Measurements from ENCODE around the gene NPTXR.
"Not testable (repeated sequence)": the region's sequence is repeated elsewhere in the genome, so short reads cannot be mapped to it uniquely, and the experiment has no call there.

The NPTXR gene

DNA sequence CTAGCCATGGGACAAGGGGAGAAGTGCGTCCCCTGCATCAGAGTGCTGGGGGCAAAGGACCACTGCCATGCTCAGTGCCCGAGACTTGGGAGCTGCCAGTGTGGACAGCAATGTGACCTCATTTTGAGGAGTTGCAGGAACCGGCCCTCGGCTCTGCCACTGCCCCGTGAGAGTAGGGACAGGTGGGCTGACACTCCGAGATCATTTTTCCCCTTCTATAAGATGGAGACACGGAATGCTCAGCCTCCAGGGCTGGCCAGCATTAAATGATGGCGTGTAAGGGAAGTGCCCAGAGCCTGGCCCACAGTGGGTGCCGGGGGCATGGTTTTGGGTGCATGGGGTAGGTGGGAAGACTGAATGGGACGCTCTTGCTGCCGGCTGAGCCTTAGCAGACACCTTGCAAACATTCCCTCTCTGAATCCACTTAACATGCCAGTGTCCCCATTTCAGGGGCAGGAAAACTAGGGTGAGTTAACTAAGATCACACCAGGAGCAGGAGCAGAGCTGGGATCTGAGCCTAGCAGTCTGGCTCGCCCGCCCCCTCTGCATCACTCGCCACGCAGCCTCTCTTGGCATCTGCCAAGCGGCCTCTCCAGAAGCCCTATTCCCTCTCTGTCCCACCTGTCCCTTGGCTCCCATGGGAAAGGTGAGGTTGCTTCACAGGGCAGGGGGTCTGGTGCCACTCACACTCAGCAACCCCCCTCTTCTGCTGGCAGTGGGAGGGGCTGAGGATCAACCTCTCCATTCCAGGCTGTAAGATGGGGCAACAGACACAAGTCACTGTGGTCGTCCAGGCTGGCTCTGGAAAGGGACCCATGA, 13.6 kb downstream of the NPTXR start:
- DNase-seq, result peak; percentile 23

DNA sequence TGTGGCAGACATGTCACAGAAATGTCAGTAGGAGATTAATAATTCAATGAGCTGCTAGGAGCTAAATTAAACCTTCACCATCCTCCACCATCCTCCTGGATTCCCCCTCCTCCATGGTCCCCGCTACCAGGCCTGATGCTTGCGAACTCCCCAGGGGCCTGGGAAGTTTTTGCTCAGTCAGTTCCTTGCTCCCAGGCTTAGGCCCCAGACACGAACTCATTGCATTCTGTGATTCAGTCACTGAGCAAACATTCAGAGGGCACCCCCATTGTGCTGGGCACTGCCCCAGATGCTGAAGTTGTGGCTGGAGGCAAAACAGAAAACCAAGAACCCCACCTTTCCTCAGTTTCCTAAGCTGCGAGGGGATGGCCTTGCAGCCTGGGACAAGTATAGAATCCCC, 14.3 kb downstream of the NPTXR start:
- no peak for DNase-seq

- no peak for DNase-seq
These were observed 15.1 kb downstream of the NPTXR start for GRCh38 chr22:38828616-38829205.

DNA sequence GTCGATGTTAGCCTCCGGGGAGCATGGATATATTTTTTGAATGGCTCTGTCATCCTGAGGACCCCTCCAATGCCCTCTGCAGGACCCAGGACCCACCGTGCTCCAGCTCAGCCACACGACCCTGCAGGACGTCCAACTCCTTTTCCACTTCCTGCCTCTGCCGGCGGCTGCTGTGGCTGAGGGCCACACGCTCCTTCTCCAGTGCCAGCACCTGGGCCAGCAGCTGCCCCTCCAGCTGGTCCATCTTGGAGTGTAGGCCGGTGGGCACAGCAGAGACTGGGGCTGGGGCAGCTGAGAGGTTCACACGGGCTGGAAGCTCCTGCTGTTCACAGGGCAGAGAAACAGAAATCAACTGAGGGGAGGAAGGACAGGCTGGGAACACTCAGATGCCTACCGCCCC, 15.6 kb downstream of the NPTXR start:
- DNase-seq, result no peak

GRCh38 chr22:38827510-38827909, 16.3 kb downstream of the NPTXR start:
- no peak for DNase-seq

- DNase-seq, result no peak
These were observed 17.0 kb downstream of the NPTXR start for GRCh38 chr22:38826801-38827200.

DNA sequence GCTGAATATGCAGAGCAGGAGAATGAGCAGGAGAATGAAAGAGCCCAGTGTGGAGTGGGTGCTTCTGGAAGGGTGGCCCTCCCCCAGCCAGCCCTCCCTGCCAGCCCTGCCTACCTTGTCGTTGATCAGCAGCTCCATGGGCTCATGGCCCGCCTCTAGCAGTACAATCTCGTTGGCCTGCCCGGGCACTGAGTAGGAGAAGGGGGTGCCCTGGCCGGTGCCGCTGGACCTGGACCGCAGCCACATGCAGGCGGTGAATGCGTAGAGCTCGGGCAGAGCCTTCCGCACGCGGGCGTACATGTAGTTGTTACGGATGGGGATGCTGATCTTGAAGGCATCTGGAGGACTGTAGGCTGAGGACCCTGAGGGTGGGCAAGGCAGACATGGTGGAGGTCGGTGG, 17.4 kb downstream of the NPTXR start:
- DNase-seq, result no peak

DNA sequence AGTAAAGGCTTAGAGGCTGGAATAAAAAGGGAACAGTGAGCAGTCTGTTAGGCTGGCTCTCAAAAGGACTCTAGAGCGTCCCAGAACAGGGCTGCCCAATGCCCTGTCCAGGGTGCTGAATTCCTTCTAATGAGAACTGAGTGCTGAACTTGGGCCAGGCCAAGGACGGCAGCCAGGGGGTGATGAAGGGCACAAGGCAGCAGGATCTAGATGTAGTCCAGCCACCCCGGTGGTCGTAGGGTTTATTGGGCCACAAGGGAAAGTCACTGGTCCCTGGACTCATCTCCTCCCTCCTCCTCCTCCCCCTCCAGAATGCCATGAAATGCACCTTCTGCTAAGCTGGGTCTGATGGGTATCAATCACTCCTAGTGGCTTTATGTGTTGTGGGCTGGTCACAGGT, 19.2 kb downstream of the NPTXR start:
- DNase-seq, result no peak

GRCh38 chr22:38823637-38824036, 20.2 kb downstream of the NPTXR start:
- DNase-seq, result no peak

DNA sequence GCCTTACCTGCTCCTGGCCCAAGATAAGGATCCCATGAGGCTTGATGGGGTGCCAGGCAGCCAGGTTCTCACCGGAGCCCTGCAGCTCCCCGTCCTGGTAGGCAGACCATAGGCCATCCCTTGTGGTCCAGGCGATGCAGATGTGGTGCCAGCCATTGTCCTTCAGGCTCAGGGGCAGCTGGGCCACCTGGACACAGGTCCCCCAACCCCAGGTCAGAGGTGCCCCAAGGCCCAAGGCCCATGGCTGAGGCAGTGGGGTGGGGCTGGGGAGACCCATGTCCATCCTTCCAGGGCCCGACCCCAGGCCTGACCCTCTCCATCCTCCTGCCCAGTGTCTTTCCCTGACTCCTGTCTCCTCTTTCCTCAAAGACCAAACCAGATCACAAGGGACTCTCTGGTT, 20.8 kb downstream of the NPTXR start:
- DNase-seq, result no peak

DNA sequence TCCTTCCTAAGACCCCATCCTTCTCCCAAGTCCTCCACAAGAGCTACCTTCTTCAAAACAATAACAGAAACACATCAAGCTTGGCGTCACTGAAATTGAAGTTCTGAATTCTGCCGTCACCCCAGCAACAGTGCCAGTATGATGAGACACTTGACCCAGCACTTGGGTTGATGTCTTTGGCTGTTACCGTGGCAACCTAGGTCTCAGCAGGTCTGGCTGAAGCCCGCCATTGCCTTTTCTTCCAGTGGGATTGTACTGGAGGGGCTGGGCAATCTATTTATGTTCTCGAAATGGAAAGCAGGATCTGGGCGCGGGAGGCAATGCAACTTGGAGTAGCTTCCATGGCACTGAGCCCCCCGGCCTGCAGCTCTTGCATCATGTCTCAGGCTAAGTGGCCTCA, 23.8 kb downstream of the NPTXR start:
- no peak for DNase-seq

- no peak for DNase-seq
These were observed 24.4 kb downstream of the NPTXR start for GRCh38 chr22:38819387-38819940.

DNA sequence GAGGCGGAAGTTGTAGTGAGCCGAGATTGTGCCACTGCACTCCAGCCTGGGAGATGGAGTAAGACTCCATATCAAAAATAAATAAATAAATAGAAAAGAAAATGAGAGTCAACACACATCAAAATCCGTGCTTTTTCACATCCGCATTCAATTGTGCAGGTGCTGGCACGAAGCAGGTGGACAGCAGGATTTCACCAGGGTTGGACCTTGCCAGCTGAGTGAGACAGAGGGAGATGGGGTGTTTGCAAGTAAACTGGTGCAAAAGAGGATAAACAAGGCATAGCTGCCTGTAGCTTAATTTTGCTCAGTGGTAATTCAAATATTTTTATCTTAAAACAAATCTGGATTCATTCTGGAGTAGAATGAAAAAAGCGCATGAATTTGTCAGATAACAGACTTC, 26.6 kb downstream of the NPTXR start:
- DNase-seq, result no peak

GRCh38 chr22:38815842-38816241, 28.0 kb downstream of the NPTXR start:
- no peak for DNase-seq

DNA sequence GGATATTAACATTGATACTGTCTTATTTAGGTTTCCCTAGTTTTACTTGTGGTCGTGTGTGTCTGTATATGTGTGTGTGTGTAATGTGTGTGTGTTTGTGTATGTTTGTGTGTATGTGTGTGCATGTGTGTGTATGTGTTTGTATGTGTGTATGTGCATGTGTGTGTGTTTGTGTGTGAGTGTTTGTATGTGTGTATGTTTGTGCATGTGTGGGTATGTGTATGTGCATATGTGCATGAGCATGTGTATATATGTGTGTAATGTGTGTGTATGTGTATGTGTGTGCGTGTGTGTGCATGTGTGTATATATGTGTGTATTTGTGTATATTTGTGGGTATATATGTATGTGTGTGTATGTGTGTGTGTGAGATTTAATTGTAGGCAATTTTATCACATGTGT, 32.6 kb downstream of the NPTXR start:
- no peak for DNase-seq

DNA sequence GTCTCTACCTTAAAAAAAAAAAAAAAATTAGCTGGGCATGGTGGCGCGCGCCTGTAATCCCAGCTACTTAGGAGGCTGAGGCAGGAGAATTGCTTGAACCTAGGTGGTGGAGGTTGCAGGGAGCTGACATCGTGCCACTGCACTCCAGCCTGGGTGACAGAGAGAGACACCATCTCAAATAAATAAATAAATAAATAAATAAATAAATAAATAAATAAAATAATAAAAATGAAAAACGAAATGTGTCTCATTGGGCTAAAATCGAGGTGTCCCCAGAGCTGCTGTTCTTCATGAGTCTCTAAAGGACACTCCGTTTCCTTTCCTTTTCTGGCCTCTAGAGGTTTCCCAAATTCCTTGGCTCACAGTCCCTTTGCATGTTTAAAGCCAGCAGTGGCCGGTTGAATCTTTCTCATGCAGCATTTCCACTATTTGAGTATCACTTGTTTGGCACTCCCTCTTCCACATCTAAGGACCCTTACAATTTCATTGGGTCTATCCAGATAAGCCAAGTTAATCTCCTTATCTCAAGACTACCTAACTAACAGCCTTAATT, 38.7 kb downstream of the NPTXR start:
- not testable (repeated sequence) for DNase-seq

DNA sequence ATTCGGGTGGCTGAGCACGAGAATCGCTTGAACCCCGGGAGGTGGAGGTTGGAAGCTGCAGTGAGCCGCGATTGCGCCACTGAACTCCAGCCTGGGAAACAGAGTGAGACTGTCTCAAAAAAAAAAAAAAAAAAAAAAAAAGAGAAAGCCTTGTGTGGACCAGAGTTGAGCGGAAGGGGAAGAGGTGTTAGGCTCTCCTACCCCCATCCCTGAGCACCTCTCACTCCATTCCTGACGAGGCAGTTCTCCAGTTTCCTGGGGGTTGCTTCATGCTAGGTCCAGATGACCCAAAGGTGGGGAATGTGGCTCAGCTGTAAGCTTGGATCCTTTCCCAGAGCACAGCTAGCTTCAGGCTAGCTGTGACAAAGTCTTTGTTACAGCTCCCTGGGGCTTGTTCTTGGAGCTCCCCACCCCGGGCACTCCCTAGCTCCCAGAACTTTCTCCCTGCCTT, 41.1 kb downstream of the NPTXR start:
- DNase-seq, result peak; percentile 16

- no peak for DNase-seq
These were observed 44.4 kb downstream of the NPTXR start for GRCh38 chr22:38799265-38800002.

- DNase-seq, result no peak
These were observed 45.3 kb downstream of the NPTXR start for GRCh38 chr22:38798496-38798895.

DNA sequence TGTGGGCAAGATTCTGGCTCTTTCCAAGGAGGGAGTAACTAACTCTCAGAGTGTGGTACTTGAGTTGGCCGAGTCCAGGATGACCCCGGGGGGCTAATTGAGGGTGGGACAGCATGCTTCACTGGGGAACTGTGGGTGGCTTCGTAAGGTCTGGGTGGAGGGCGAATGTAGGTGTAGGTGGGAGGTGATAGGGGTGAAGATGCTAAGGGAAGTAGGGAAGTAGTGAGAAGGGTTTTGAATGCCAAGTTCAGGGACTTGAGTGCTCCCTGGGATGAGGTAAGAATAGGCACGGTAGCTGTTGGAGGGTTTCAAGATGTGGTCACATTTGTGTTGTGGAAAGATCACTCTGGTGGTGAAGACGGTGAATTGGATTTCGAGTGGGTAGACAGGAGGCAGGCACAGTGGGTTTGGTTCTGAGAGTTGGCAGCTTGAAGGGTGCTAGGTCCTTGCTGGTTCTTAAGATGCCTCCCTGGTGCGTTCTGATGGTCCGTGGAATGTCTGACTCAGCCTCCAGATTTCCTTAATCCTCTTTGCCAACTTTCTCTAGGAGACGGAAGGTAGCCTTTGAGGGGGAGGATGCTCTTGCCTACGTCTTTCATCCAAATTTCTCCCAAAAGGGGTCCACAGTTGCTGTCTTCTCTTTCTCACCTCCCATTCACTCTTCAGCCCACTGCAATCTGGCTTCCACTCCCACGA, 47.4 kb downstream of the NPTXR start:
- DNase-seq, result no peak

GRCh38 chr22:38795569-38795968, 48.3 kb downstream of the NPTXR start:
- DNase-seq, result no peak

GRCh38 chr22:38793721-38794466, 49.9 kb downstream of the NPTXR start, which contains the start of gene DNAL4:
Gene DNAL4 (minus strand): TSS chr22:38794143. CDS start chr22:38782731, 11,412 bp downstream.
- DNase-seq, result peak; percentile 97
